ENCODE results near the gene GGT1.

The GGT1 gene

GRCh38 chr22:24583221-24584165, 19.5 kb upstream of the GGT1 start (continued):
- TF ChIP-seq ZBTB6 (tag by site-specific recombination; IDR thresholded peaks at IDR 0.05) (no peak), ZFHX2 (tag by site-specific recombination; conservative IDR thresholded peaks at IDR 0.05) (peak; percentile 36; the same call in 1 of the 2 replicates), KLF8 (tag by site-specific recombination; IDR thresholded peaks at IDR 0.05) (0 out of 2 replicates have a peak, but pooled peaks have one; percentile 14), ZNF600 (tag by site-specific recombination; IDR thresholded peaks at IDR 0.05) (peak; percentile 71), ZNF792 (tag by site-specific recombination; IDR thresholded peaks at IDR 0.05) (no peak), ZNF341 (tag by site-specific recombination; IDR thresholded peaks at IDR 0.05; ENCODE audit: low read depth) (no peak; the same call in 1 of the 2 replicates), PATZ1 (tag by site-specific recombination; IDR thresholded peaks at IDR 0.05) (peak; percentile 23; the same call in 1 of the 2 replicates), OSR2 (tag by site-specific recombination; IDR thresholded peaks at IDR 0.05) (peak; percentile 74; the same call in 1 of the 2 replicates), ZFP69B (tag by site-specific recombination; IDR thresholded peaks at IDR 0.05) (no peak), ZNF214 (tag by site-specific recombination; IDR thresholded peaks at IDR 0.05; ENCODE audit: borderline replicate concordance) (no peak), SCRT1 (tag by site-specific recombination; IDR thresholded peaks at IDR 0.05; ENCODE audit: borderline replicate concordance) (peak; percentile 97), ZNF175 (tag by site-specific recombination; IDR thresholded peaks at IDR 0.05) (no peak), ZNF416 (tag by site-specific recombination; IDR thresholded peaks at IDR 0.05) (no peak), ZBTB7A (tag by site-specific recombination; IDR thresholded peaks at IDR 0.05; ENCODE audit: low read depth) (no peak), SETDB1 (IDR thresholded peaks at IDR 0.05; ENCODE audit: insufficient read length, low read length) (no peak), ZNF24 (tag by site-specific recombination; IDR thresholded peaks at IDR 0.05) (0 out of 2 replicates have a peak, but pooled peaks have one; percentile 34), ZNF548 (tag by site-specific recombination; IDR thresholded peaks at IDR 0.05) (no peak), ZNF623 (tag by site-specific recombination; IDR thresholded peaks at IDR 0.05) (no peak), GLIS1 (tag by site-specific recombination; IDR thresholded peaks at IDR 0.05) (peak; percentile 74), ZNF707 (tag by site-specific recombination; IDR thresholded peaks at IDR 0.05) (no peak), SCRT2 (tag by site-specific recombination; IDR thresholded peaks at IDR 0.05) (peak; percentile 97), ZNF398 (tag by site-specific recombination; IDR thresholded peaks at IDR 0.05) (no peak), ZNF560 (tag by site-specific recombination; IDR thresholded peaks at IDR 0.05; ENCODE audit: borderline replicate concordance) (no peak)
- TF ChIP-seq, protein P1, sequence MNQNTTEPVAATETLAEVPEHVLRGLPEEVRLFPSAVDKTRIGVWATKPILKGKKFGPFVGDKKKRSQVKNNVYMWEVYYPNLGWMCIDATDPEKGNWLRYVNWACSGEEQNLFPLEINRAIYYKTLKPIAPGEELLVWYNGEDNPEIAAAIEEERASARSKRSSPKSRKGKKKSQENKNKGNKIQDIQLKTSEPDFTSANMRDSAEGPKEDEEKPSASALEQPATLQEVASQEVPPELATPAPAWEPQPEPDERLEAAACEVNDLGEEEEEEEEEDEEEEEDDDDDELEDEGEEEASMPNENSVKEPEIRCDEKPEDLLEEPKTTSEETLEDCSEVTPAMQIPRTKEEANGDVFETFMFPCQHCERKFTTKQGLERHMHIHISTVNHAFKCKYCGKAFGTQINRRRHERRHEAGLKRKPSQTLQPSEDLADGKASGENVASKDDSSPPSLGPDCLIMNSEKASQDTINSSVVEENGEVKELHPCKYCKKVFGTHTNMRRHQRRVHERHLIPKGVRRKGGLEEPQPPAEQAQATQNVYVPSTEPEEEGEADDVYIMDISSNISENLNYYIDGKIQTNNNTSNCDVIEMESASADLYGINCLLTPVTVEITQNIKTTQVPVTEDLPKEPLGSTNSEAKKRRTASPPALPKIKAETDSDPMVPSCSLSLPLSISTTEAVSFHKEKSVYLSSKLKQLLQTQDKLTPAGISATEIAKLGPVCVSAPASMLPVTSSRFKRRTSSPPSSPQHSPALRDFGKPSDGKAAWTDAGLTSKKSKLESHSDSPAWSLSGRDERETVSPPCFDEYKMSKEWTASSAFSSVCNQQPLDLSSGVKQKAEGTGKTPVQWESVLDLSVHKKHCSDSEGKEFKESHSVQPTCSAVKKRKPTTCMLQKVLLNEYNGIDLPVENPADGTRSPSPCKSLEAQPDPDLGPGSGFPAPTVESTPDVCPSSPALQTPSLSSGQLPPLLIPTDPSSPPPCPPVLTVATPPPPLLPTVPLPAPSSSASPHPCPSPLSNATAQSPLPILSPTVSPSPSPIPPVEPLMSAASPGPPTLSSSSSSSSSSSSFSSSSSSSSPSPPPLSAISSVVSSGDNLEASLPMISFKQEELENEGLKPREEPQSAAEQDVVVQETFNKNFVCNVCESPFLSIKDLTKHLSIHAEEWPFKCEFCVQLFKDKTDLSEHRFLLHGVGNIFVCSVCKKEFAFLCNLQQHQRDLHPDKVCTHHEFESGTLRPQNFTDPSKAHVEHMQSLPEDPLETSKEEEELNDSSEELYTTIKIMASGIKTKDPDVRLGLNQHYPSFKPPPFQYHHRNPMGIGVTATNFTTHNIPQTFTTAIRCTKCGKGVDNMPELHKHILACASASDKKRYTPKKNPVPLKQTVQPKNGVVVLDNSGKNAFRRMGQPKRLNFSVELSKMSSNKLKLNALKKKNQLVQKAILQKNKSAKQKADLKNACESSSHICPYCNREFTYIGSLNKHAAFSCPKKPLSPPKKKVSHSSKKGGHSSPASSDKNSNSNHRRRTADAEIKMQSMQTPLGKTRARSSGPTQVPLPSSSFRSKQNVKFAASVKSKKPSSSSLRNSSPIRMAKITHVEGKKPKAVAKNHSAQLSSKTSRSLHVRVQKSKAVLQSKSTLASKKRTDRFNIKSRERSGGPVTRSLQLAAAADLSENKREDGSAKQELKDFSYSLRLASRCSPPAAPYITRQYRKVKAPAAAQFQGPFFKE (tag by site-specific recombination; IDR thresholded peaks at IDR 0.05; ENCODE audit: borderline replicate concordance), result no peak
- TF ChIP-seq, protein P2, sequence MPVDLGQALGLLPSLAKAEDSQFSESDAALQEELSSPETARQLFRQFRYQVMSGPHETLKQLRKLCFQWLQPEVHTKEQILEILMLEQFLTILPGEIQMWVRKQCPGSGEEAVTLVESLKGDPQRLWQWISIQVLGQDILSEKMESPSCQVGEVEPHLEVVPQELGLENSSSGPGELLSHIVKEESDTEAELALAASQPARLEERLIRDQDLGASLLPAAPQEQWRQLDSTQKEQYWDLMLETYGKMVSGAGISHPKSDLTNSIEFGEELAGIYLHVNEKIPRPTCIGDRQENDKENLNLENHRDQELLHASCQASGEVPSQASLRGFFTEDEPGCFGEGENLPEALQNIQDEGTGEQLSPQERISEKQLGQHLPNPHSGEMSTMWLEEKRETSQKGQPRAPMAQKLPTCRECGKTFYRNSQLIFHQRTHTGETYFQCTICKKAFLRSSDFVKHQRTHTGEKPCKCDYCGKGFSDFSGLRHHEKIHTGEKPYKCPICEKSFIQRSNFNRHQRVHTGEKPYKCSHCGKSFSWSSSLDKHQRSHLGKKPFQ (tag by site-specific recombination; IDR thresholded peaks at IDR 0.05), result no peak
